GM20431 (cell line): ENCODE results near the gene ZBTB11.
"Not testable (repeated sequence)": the region's sequence is repeated elsewhere in the genome, so short reads cannot be mapped to it uniquely, and the experiment has no call there.

Experiments
- in situ Hi-C: fragments of 300-500 bp; cut with MseI, MboI; formaldehyde crosslinking; loops from one replicate; pipeline ENCODE4 v1.15.0; 2020; ENCODE audit warnings: low sequenced_read_pairs; ENCODE audit not compliant: unreplicated experiment

Gene ZBTB11

GRCh38 chr3:101624857-101625256 is 52.1 kb downstream of the ZBTB11 start:
- in situ Hi-C loops: no loop called here

- in situ Hi-C loops: no loop called here
These were observed 53.3 kb downstream of the ZBTB11 start for GRCh38 chr3:101623656-101624055.

GRCh38 chr3:101619734-101620133 is 57.2 kb downstream of the ZBTB11 start:
- in situ Hi-C loops: no loop called here

GRCh38 chr3:101618726-101619125 is 58.2 kb downstream of the ZBTB11 start:
- in situ Hi-C loops: no loop called here

- in situ Hi-C loops: no loop called here
These were observed 59.5 kb downstream of the ZBTB11 start for GRCh38 chr3:101617478-101617877.

- in situ Hi-C loops: no loop called here
These were observed 61.4 kb downstream of the ZBTB11 start for GRCh38 chr3:101615525-101615924.

GRCh38 chr3:101613014-101613413 is 63.9 kb downstream of the ZBTB11 start:
- in situ Hi-C loops: not testable (repeated sequence)

- in situ Hi-C loops: no loop called here
These were observed 65.9 kb downstream of the ZBTB11 start for GRCh38 chr3:101611023-101611422.

GRCh38 chr3:101605398-101605797 is 71.5 kb downstream of the ZBTB11 start:
- in situ Hi-C loops: not testable (repeated sequence)

GRCh38 chr3:101603184-101603583 is 73.7 kb downstream of the ZBTB11 start:
- in situ Hi-C loops: no loop called here

- in situ Hi-C loops: no loop called here
These were observed 74.2 kb downstream of the ZBTB11 start for GRCh38 chr3:101602731-101603130.
